Fibroblast of peridontal ligament (primary cell): ENCODE measurements around the gene MAPK1IP1L.
"Not testable (repeated sequence)": the region's sequence is repeated elsewhere in the genome, so short reads cannot be mapped to it uniquely, and the experiment has no call there.

Experiments
- DNase-seq: peaks from one replicate; pipeline ENCODE4 v3.0.0-alpha.2; 2010; ENCODE audit errors: extremely low read depth

Gene MAPK1IP1L

GRCh38 chr14:55051423-55052268, at the start of gene MAPK1IP1L:
Gene MAPK1IP1L, plus strand, starts transcription at chr14:55051647. Its CDS starts 10,037 bp downstream, at chr14:55061684.
- peak; percentile 89 for DNase-seq

DNA sequence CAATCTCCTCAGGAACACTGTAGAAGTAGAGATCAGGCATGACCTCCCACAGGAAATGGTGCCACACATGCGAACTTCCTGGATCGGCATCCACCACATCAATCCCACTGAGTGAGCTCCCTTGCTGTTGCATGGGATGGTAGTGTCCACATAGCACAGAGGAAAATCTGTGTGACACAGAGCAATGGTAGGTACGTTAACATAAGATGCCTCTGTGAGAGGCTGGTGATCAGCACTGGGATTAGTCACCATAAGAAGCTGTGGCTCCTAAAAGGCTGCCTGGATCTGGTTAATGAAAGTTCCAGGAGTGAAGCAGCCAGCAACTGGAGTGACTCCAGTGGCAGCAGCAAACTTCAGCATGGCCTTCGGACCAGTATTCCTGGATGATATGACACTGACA, 46.4 kb upstream of the MAPK1IP1L start:
- DNase-seq, result no peak

- no peak for DNase-seq
Measured at GRCh38 chr14:55015006-55015405, 36.4 kb upstream of the MAPK1IP1L start.

DNA sequence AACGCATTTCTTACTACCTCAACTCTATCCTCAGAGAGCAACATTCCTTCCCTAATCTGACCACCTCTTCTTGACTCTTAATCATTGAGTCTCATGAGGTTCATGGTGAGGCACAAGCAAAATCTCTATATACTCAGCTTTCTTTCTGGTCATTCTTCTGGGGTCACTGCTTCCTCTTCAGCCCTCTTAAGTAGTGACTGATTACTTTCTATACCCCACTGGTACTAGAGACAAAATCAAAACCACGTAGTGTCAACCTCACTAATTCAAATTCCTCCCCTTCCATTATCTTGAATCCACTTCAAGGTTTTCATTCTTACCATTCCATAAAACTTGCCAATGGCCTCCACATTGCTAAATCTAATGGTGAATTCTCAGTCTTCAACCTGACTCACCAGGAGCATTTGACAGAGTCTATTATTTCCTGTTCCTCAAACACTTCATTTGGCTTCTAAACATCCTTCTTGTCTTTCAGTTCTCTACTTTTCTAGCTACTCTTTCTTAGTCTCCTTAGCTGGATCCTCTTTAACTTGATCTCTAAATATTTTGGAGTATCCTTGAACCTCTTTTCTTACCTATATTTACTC, 31.4 kb upstream of the MAPK1IP1L start:
- no peak for DNase-seq

DNA sequence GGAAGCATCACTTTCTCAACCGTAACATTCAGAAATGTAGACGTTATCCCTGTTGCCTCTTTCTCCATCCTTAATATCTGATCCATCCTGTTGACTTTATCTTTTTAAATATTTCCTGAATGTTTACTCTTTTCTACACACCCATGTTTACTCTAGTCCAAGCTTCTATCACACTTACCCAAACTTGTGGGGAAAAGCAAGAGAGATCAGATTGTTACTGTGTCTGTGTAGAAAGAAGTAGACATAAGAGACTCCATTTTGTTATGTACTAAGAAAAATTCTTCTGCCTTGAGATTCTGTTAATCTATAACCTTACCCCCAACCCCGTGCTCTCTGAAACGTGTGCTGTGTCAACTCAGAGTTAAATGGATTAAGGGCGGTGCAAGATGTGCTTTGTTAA, 27.1 kb upstream of the MAPK1IP1L start:
- DNase-seq, result not testable (repeated sequence)

DNA sequence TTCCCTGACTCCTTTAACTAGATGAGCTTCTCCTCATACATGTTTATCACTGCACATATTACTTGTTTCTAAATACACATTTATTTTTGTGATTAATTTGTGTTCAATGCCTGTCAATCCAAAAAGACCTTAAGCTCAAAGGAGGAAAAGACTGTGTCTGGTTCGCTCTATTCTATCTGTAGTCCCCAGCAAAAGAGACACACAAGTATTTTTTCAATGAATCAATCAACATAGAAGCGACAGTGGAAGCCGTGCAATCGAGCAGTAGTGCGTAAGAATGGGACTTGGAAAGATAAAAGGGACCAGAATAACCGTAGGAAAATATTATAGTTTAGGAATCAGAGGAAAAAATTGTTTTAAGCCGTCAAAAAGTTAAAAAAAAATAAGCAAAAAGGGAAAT, 25.5 kb upstream of the MAPK1IP1L start:
- DNase-seq, result no peak

GRCh38 chr14:55026441-55026792, 25.0 kb upstream of the MAPK1IP1L start:
- no peak for DNase-seq

DNA sequence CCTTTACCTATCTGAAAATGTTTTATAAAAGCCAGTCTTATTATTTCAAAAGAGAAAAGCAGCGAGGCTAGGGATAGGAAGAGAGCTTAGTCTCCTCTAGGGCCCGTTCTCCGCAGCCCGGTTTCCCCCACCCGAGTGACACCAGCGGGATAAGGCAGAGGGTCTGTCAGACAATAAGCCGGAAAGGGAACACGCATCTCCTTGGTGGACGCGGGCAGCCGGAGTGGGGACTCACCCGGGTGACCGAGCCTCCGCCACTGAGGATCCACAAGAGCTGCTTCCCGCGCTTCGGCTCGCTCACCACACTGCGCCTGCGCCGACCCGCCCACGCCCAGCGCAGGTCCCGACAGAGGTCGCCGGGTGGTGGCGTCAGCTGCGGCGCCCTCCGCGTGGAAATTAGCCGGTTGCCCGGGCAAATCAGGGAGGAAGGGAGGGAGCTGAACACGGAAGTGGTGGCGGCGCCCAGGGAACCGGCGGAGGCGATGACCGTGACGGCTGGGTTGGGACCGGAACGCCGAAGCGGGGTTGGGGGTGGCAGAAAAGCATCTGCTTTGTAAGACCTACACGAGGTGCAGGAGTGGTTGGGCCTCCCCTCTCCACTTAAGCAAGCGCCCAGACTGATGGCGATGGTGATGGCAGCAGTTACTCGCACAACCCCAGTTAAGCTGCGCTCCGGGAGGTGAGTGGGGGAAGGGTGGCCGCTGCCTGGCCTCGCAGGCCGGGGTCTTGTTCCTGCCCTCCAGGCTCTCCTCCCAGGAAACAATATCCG, 24.5 kb upstream of the MAPK1IP1L start, which contains the start of the genes SOCS4 and WDHD1:
Gene SOCS4, plus strand, starts transcription at position 444 of the 769 bp plus-strand sequence. CDS start 15,806 bp downstream, outside the sequence.
Gene WDHD1, minus strand, starts transcription at position 307 of the 769 bp plus-strand sequence. CDS start 312 bp downstream, outside the sequence.
- peak; percentile 84 for DNase-seq

DNA sequence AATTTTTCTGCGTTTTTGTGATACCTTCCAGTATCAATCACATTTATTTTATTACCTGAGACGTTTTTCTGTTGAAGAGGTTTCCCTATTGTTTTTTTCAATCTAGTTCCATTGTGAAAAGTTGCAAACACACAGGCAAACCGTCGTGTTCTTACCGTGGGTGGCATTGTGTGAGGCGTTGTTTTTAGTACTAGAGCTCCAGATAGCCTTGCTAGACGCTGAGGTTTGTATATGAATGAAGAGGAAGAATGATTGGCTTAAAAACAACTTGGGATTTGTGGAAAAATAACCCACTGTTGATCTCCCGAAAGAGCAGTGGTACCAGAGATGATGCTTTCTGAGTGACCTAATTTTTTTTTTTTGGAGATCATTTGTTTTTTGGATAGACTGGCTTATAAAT, 23.4 kb upstream of the MAPK1IP1L start:
- no peak for DNase-seq

GRCh38 chr14:55028476-55028875, 23.0 kb upstream of the MAPK1IP1L start:
- no peak for DNase-seq

GRCh38 chr14:55031190-55031589, 20.3 kb upstream of the MAPK1IP1L start:
- no peak for DNase-seq

DNA sequence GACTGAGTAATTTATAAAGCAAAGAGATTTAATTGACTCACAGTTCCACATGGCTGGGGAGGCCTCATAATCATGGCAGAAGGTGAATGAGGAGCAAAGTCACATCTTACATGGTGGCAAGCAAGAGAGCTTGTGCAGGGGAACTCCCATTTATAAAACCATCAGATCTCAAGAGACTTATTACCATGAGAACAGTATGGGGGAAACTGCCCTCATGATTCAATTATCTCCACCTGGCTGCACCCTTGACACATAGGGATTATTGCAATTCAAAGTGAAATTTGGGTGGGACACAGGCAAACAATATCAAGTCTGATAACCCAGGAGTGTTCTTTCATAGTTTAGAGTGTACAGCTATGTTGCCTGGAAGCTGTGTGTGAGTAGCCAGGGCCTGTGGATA, 13.5 kb upstream of the MAPK1IP1L start:
- not testable (repeated sequence) for DNase-seq

DNA sequence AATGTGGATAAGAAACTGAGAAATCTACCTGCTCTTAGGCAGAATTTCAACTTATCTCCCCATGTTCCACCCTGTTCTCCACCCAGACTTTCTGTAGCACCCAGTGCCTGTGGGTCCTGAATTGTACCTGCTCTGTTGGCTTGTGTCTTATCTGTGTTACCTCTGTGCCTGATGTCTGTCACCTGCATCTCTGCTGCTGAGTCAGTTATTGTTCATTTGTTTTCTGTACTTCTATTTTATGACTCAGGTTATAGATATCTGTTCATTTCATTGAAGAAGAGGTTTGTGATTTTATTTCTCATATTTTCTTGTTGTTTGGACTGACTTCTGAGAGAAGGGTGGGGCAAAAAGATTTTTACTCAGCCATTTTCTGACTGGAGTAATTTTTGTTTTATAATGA, 12.7 kb upstream of the MAPK1IP1L start:
- DNase-seq, result no peak

GRCh38 chr14:55043528-55043927, 7.9 kb upstream of the MAPK1IP1L start:
- DNase-seq, result no peak

- DNase-seq, result no peak
Measured at GRCh38 chr14:55045087-55045486, 6.4 kb upstream of the MAPK1IP1L start.

DNA sequence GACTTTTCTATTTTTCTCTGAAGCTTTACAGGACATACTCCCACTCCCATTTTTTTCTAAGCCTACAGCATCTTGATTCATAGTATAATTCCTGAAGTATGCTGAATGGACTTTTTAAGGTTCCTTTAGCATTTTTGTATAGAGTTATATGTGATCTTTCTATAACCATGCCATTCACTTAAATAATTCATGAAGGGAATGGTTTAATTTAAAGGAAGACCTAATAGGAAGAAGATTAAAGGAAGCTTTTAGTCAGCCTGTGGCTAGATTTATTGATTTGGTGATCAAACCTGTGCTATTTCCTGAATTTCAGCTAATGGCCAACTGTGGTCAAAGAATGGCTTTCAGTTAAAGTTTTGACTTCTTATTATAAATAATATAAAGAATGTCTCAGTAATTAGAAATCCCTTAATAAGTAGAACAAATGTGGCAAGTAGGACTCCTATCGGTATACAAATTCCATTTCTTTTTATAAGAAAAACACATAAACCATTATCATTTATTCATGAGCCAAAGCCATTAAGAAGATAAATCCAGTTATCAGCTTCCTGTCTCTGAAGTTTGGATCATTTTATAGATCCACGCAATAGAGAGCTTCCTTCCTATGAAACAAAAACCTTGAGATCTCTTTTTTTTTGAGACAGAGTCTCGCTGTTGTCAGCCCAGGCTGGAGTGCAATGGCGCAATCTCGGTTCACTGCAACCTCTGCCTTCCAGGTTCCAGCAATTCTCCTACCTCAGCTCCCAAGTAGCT, 4.0 kb upstream of the MAPK1IP1L start:
- DNase-seq, result no peak

DNA sequence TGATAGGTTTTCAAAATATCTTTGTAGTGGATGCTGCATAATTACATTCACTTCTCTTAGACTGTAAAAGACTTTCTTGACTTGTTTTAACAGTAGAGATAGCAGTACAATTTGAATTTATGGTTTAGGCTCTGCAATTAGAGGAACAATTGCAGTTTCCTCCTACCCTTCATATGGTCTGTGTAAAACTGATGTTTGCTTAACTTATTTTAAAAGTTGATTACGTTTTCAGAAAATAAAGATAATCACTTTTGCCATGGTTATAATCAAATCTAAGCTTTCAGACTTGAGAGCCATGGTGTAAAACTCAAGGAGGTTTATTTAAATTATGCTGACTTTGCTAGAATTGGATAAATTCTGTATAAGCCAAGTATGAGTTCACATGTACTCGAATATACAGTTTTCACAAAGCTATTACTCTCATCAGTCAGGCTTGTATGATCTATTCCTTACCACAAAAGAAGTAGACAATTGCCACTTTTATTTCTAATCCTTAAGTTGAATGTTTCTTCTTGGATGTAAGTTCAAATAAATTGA, 2.5 kb upstream of the MAPK1IP1L start:
- DNase-seq, result no peak

GRCh38 chr14:55051165-55051422, 353 bp upstream of the MAPK1IP1L start:
- no peak for DNase-seq

- DNase-seq, result peak; percentile 65
Measured at GRCh38 chr14:55052269-55052930, 953 bp downstream of the MAPK1IP1L start.

- DNase-seq, result no peak
Measured at GRCh38 chr14:55053018-55053417, 1.6 kb downstream of the MAPK1IP1L start.

DNA sequence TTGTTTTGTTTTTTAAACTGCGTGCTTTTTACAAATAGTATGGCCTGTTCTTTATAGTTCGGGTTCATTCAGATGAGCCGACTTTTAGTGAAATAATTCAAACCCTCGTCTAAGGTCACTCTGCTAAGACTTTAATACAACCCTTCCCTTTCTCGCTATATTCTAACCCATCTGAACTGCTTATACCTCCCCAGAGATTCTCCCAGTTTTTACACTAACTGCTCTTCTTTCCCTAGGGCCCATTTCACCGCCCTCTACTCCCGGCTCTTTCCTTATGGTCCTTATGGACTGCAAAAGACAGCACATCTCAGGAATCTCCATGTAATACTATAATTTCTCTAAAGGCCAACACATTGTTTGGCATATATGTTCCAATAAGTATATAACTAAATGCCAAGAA, 2.1 kb downstream of the MAPK1IP1L start:
- DNase-seq, result no peak
